GM12892 (cell line): ENCODE data around the gene MMEL1.

Experiments
- POLR2AphosphoS5 ChIP-seq: IDR thresholded peaks from 2 replicates; pipeline ENCODE4 v1.6.1; 2011; ENCODE audit warnings: low read depth, low read length, control low read depth
- TAF1 ChIP-seq: IDR thresholded peaks from 2 replicates; pipeline ENCODE4 v1.6.1; 2011; ENCODE audit warnings: low read depth, mild to moderate bottlenecking, control low read depth, low read length, borderline replicate concordance

GRCh38 chr1:2578758-2579118 is 54.1 kb downstream of the MMEL1 start:
- TF ChIP-seq POLR2AphosphoS5 (no peak), TAF1 (no peak)
